GM19328 (cell line): Measurements from ENCODE around the gene MAK.
"Not testable (repeated sequence)": the region's sequence is repeated elsewhere in the genome, so short reads cannot be mapped to it uniquely, and the experiment has no call there.

Experiments
- ATAC-seq: cut with Tn5 transposase; IDR thresholded peaks from one replicate; pipeline ENCODE4 v1.9.1; 2021; ENCODE audit warnings: mild to moderate bottlenecking, moderate library complexity; ENCODE audit not compliant: unreplicated experiment

Gene MAK

DNA sequence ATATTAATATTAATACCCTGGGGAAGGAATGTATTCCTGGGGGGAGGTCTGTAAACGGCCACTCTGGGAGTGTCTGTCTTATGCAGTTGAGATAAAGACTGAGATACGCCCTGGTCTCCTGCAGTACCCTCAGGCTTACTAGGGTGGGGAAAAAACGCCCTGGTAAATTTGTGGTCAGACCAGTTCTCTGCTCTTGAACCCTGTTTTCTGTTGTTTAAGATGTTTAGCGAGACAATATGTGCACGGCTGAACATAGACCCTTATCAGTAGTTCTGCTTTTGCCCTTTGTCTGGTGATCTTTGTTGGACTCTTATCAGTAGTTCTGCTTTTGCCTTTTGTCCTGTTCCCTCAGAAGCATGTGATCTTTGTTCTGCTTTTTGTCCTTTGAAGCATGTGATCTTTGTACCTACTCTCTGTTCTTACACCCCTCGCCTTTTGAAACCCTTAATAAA, 15.5 kb upstream of the MAK start:
- ATAC-seq: not testable (repeated sequence)

DNA sequence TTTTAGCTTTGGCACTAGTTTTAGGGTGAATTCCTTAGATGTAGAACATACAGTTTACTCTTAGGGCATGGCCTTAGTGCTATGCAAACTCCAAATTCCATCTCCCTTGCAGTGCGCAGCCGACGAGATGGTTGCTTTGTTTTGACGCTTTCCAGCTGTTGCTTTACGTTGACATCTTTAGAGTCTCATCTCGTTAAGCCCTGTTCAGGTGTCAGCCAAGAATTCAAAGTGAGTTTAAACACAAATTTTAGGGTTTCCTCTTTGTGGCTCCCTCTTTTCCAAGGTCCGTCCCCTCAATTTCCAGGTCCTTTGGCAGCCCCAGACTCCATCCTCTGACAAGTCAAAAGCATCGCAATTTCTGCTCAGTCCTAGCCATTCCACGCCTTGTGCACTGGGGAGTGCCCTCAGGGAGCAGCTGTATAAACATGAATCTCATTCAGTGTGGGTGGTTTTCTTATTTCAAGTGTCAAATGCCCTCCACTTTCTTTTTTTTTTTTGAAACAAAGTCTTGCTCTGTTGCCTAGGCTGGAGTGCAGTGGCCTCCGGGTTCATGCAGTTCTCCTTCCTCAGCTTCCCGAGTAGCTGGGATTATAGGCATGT, 14.1 kb upstream of the MAK start:
- ATAC-seq: no peak

DNA sequence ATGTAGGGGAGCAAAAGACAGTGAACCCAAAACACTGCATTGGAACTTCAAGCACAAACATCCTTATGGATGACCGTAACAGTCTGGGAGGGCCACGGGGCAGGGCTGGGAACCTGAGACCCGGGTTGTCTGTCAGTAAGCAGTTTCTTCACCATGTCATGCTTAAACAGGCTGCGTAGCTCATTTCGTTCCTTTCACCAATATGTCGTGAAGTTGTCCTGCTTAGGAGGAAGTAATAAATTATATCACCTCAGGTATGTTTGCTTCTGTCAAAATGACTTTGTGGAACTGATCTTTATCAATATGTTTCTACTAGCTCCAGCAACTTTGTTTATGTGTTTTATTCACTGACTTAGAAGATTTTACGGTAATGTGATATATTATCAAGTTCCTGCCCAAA, 12.4 kb upstream of the MAK start:
- no peak for ATAC-seq

DNA sequence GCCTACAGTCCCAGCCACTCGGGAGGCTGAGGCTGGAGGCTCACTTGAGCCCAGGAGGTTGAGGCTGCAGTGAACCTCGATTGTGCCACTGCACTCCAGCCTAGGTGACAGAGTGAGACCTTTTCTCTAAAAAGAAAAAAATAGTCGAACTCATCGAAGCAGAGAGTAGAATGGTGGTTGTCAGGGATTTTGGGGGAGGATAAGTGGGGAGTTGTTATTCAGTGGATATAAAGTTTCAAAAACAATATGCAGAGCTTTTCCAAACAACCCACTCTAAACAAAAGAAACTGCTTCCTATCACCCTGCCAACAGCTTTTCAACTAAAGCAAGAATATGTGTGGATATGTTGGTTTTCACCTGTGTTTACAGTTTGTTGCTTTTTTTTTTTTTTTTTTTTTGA, 11.6 kb upstream of the MAK start:
- ATAC-seq: no peak

DNA sequence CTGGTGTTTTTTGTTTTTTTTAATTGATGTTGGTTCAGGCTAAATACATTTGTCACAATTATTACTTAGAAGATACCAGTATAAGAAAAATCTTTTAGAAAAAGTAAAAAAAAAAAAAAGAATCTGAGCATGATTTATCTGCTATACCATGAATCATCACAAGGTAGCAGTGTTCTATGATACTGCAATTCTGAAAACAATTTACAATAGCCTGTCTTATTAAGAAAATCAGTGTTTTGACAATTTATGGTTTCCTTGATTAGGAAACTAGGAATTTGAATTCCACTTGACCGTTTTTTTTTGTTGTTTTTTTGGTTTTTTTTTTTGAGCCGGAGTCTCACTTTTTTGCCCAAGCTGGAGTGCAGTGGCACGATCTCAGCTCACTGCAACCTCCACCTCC, 9.3 kb upstream of the MAK start:
- no peak for ATAC-seq

DNA sequence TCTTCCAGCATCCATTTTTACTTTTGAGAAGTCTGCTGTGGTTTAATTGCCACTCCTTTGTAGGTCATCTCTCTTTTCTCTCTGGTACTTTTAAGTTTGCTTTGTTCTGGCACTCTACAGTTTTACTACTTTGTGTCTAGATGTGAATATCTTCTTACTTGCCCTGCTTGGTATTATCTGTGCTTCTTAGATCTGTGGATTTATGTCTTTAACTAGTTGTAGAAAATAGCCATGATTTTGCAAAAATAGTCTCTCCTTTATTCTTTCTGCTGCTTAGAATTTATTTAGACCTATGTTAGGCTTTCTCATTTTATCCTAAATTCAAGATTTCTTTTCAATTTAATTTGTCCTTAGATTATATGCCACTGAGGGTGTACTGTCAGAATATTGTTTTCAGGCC, 5.2 kb upstream of the MAK start:
- ATAC-seq: no peak

DNA sequence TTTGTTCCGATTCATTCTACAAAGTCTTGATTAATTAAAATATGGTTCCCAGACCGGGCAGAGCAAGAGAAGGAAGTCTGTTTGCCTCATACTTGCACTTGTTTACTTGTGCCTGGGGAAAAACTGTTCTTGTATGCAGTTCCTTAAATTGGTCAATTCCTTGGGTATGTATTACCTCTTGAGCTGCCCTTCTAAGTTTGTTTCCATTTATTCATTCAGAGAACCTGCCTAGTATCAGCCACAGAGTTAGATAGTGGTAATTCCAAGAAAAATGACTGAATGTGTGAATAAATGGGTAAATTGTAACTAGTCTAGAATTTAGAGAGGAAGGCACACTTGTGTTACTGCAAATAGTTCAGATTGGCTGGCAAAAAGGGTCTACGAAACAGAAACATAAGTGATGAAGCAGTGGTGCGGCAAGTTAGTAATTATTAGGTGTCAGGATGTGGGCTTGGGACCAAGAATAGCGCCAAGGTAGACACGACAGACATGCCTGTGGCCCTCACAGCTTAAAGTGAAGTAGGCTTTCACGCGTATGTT, 525 bp upstream of the MAK start:
- peak; percentile 51 for ATAC-seq

DNA sequence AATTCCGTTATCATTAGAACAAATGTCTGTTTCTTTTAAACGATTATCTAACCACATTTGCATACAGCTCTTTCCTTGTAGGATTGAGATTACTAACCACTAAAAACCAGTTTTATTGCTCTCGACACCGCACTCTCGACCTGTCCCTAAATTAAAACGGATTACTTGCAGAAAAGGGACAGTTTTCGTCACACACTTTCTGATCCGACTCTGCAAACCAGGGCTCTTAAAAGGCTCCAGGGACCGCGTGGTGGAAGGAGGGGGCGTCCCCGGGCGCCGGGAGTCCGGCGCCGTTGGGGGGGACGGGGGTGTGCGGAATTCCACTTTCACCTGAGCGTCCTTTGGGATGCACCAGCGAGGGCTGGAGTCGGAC, 731 bp downstream of the MAK start:
- ATAC-seq: no peak

DNA sequence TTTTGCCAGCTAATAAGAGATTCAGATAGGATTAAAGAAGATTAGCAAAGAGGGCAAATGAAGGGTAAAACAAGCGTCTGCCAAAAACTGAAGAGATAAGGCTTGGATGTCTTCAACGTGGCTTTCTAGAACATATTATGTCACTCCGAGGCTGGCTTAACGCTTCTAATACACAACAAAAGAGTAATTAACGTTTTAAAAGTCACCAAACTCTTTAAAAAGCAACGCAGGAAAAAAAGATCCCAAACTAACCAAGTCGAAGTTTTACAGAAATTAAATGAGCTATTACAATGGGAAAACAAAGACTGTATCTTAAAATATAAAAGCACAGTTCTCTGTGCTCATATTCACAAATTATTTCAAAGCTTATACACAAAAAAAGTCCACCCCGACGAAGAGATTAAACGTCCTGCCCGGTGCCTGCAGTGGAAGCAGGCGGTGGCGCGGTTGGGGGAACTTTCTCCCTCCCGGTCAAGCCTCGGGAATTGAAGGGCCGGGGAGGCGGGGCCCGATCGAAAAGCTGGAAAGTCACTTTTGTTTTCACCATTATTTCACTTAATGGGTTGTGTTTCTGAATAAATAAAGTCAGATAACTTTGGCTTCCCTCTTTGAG, 1.2 kb downstream of the MAK start:
- no peak for ATAC-seq

DNA sequence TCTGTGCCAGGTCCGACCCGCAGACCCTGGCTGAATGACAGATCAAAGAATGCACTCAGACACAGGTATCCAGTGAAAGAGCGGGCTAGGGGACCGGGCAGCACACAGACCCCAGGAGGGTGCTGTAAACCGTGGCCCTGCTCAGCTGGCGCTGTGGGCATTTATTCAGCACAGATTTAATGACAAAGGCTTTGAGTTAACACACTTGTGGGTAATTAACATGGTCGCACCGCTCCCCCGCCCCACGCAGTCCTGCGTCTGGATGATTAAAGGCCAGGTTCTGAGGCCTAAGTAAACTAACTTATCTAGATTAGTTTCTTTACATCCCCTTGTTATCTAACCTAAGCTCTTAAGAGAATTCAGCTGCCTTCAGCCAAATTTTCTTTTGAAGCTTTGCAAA, 3.5 kb downstream of the MAK start:
- no peak for ATAC-seq

DNA sequence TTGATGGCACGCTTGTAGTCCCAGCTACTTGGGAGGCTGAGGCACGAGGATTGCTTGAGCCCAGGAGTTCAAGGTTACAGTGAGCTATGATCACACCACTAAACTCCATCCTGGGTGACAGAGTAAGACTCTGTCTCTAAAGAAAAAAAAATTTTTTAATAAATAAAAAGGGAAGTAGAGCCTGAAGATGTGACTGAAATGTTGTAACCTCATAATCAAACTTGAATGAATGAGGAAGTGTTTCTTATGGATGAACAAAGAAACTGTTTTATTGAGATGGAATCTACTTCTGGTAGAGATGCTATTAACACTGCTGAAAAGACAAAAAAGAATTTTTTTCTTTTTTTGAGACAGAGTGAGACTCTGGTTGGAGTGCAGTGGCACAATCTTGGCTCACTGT, 6.7 kb downstream of the MAK start:
- ATAC-seq: no peak

DNA sequence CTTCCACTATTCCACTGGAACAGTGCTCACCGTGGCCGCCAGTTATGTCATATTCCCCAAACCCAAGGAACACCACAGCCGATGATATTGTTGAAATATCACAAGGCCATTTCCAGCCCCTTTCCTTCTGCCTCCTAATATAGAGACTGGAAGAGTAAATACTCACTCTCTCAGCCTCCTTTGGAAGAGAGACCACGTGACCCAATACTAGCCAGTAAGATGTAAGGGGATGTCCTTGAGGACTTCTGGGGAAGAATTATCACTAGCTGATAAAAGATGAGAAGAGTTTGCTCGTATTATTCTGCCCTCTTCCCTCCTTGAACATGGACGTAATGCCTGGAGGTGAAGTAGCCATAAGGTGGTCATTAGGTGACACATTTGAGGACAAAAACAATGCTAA, 13.5 kb downstream of the MAK start:
- ATAC-seq: no peak

DNA sequence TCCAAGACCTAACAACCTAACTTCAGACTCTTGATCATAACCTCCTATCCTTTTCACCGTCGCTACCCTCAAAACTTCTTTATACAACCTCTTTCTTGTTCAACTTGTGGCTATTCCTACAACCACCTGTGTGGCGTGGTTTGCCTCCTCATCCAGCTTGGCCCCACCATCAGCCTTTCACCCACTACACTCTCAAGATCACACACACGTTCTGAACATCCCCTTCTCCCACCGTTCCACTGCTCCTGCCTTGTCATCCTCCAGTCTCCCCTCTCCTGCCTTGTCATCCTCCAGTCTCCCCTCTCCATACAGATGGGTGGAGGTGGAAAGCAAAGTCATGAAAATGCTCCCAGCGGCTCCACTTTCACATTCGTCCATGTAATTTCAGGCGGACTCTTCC, 14.0 kb downstream of the MAK start:
- no peak for ATAC-seq

DNA sequence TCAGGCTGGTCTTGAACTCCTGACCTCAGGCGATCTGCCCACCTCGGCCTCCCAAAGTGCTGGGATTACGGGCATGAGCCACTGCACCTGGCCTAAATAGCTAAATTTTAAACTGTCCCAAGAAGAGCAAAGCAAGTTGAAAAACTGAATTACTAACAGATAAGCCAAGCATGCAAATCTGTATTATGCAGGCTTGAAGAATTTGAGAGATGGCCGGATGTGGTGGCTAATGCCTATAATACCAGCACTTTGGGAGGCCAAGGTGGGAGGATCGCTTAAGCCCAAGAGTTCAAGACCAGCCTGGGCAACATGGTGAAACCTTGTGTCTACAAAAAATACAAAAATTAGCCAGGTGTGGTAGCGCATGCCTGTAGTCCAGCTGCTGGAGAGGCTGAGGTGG, 24.2 kb downstream of the MAK start:
- not testable (repeated sequence) for ATAC-seq

DNA sequence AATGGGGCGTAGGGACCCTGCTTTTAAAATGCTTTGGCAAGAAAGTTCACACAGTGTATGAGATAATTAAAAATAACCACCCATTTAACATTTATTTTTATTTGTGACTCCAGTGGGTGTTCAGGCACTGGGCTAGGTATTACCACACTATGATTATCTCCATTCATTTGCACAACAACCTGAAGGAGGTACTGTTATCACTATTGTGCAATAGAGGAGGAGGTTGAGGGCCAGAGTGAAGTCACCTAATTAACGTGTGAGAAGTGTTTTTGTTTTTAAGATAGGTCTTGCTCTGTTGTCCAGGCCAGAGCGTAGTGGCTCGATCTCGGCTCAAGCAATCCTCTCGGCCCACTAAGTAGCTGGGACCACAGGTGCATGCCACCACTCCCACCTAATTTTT, 29.2 kb downstream of the MAK start:
- no peak for ATAC-seq

DNA sequence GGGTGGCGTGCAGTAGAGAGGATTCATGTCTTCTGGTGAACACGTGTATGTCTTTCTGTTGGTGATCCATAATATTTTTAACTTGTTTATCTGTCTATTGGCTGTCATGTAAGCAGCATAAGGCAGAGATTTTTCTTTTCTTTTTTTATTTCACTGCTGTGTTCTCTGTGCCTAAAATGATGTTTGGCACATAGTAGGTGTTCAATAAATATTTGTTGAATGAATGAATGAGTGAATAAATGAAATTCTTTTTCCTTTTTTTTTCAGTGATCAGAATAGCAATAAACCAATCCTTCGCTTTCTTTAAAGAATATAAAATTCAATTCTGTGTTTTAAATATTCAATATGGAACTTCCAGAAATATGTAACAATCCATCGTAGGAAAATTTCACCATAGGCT, 30.0 kb downstream of the MAK start:
- no peak for ATAC-seq

DNA sequence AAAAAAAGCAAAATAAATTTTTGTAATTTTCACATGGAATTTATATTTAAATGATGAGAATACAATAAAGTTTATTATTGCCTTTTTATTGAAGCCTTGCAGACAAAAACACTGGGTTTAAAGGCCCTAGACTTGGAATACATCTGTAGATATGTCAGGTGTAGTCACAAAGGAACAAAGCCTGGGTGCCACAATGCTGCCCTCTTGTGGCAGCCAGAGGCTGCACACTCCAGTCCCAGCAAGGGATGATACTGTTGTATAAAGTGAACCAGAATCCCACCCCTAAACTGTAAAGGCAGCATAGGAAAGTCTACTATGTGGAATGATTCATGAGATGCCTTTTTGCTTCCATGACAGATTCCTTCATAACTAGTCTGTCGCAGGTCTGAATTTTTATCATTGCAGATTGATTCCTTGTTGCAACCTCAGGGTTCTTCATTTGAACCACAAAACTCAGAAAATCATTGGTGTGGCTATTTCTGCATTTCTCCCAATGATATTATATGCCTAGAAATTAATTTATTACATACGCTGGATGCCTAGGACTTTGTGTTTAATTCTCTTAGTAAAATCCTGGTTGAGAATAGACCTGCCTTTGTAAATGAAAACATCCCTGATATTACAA, 37.0 kb downstream of the MAK start:
- ATAC-seq: peak; percentile 83

DNA sequence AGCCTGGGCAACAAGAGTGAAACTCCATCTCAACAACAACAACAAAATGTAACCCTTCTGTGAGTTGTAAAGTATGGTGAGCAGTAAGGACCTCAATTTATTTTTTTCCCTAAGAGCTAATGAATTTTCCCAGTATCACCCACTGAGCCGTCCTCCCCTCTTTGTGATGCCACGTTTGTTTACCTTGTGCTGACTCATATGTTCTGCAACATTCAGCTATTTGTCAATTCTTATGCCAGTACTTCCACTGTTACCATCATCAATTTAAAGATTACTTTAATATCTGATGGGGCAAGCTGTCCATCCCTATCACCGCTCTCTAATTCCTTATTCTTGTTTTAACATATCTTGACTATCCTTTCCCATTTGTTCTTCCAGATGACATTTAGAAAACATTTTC, 37.5 kb downstream of the MAK start:
- no peak for ATAC-seq

DNA sequence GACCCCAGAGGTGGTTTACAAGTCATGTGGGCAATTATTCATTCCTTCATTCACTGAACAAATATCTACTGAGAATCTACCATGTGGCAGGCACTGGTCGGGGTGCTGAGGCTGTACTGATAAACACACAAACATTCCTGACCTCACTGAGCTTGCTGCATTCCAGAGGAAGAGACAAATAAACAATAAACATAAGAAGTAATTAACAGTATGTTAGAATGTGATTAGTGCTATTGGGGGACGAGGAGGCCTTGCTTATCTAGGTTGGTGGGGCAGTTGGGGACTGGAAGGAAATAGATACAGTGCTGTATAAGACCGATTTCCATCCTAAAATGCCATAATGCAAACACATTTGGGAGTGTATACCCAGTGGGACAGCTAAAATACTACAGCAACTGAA, 44.1 kb downstream of the MAK start:
- ATAC-seq: no peak

DNA sequence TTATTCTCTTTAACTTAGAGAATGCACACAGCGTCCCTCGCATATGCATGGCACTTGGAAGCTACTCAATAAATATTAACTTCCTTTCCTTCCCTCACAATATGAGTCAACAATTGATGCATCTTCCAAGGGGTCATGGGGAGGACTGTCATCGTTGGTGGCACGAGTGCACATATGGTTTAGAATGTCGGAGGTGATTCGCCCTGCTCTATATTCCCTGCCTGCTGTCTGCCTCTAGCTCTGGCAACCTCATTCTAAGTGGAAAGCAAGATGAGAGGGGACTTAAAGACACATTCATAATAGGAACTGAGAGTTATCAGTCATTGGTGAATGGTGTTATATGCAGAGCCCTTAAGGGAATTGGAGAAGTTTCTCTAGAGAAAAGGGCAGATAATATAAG, 44.6 kb downstream of the MAK start:
- ATAC-seq: no peak

DNA sequence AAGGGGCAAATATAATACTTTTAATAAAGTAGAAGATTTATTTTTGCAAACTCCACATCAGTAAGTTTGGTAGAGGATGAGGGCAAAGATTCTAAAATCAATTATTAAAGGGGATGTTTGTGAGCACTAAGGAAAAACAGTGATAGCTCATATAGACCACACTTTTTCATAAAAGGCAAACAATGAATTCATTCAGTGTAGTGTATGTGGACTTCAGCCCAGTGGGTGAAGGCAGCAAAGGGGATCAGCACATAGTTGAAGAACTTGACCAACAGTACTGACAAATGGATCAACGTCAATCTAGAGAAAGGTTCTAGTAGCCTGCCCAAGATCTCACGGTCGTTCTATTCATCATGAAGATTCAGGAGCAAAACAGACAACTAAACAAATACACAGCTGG, 45.3 kb downstream of the MAK start:
- ATAC-seq: no peak

DNA sequence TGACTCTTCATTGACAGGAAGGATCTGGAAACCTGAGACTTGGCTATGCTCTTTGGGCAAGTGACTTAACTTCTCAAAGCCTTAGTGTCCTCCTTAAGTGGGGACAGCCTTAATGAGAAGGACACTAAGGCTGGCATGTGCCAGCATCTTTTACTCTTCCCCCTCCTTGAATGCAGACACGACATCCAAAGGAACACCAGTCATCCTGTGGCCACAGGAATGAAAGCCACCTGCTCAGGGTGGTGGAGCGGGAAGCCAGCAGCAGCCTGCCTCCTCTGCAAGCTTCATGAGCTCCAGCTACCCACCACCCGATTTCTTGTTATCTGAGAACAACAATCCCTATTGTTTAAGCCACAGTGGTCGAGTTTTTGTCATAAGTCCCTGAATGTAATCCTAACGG, 46.2 kb downstream of the MAK start:
- no peak for ATAC-seq

DNA sequence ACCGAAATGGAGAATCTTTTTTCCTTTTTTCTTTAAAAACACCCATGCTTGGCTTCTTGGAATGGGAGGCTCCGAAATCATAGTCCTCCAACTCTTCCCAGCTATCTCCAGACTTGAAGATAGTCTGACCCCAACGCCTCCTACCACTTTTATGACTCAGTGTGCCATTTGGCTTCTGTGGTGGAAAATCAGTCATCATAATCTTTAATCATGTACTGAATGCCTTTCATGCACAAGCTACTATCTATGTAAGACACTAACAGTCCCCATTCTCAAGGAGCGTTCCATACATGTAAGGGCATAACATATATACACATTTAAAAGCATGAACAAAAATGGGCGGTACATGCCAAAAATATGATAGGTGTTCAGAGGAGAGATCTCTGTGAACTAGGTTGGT, 46.7 kb downstream of the MAK start:
- ATAC-seq: no peak
